LNCAP (cell line): ENCODE data around the gene TMEM82.

Experiments
- TF ChIP-seq, protein P1 (sequence below): fragments of 450-650 bp; IDR thresholded peaks from 2 replicates; pipeline ENCODE4 v1.5.1; 2017; ENCODE audit warnings: mild to moderate bottlenecking

TMEM82 gene

GRCh38 chr1:15722836-15723532, 19.3 kb upstream of the TMEM82 start:
- TF ChIP-seq, protein P1, sequence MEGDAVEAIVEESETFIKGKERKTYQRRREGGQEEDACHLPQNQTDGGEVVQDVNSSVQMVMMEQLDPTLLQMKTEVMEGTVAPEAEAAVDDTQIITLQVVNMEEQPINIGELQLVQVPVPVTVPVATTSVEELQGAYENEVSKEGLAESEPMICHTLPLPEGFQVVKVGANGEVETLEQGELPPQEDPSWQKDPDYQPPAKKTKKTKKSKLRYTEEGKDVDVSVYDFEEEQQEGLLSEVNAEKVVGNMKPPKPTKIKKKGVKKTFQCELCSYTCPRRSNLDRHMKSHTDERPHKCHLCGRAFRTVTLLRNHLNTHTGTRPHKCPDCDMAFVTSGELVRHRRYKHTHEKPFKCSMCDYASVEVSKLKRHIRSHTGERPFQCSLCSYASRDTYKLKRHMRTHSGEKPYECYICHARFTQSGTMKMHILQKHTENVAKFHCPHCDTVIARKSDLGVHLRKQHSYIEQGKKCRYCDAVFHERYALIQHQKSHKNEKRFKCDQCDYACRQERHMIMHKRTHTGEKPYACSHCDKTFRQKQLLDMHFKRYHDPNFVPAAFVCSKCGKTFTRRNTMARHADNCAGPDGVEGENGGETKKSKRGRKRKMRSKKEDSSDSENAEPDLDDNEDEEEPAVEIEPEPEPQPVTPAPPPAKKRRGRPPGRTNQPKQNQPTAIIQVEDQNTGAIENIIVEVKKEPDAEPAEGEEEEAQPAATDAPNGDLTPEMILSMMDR: no peak

GRCh38 chr1:15723631-15724246, 18.6 kb upstream of the TMEM82 start:
- TF ChIP-seq, protein P1: no peak

- TF ChIP-seq, protein P1: no peak
These were observed 17.1 kb upstream of the TMEM82 start for GRCh38 chr1:15724949-15725880.

DNA sequence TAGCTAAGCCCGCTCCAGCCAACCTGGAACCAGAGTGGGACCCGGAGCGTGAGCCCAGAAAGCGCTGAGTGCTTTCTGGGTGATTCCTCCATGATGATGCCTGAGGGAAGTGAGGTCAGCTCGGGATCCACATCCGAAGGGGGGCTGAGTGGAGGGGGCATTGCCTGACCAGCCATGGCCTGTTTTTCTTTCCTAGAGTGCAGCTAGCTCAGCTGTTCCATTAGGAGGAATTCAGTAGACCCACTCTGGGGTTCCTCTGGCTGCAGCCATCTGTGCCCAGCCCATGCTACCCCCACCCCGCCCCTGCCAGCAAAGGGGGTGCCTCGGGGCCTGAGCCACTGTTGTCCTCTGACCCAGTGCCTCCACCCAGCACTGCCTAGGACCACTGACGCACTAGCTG, 15.8 kb upstream of the TMEM82 start:
- TF ChIP-seq, protein P1: no peak

GRCh38 chr1:15727021-15727420, 15.3 kb upstream of the TMEM82 start:
- TF ChIP-seq, protein P1: no peak

DNA sequence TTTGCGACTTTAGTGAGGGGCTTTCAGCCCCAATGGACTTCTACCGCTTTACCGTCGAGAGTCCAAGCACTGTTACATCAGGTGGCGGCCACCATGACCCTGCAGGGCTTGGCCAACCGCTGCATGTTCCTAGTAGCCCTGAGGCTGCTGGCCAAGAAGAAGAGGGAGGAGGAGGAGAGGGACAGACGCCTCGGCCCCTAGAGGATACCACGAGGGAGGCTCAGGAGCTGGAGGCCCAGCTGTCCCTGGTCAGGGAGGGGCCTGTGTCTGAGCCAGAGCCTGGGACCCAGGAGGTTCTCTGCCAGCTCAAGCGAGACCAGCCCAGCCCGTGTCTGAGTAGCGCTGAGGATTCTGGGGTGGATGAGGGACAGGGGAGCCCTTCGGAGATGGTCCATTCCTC, 14.9 kb upstream of the TMEM82 start:
- TF ChIP-seq, protein P1: no peak

DNA sequence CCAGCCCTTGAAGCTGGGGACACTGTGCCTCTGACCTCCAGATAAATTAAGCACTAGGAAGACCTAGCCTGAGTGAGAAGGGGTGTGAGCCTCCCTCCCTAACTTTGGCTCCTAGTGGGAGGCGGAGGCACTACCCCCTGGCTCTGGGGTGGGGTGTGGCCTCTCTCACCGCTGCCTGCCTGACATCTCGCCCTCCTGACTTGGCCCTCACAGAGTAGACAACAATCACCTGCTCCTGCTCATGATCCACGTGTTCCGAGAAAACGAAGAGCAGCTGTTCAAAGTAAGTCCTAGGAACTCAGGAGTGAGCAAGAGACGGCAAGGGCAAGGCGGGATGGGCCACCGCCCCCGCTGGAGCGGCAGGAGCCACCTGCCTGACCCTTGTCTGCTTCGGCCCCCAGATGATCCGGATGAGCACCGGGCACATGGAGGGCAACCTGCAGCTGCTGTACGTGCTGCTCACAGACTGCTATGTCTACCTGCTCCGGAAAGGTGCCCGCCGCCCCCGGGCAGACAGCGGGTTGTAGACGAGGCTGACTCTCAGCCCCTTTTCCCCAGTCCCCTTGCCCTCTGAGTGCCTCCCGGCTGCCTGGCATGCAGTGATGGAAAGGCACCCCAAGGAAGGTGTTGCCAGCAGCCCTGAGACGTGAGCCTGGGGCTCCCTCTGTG, 14.3 kb upstream of the TMEM82 start:
- TF ChIP-seq, protein P1: no peak
